Prostate gland (tissue), 2 donors: ENCODE measurements around the gene CD3G. TPM values are rescaled to one million over a fixed set of nuclear protein-coding genes. Genes with fewer than 3 reads are reported as not detected.

Experiments used
- DNase-seq: peaks from one replicate; pipeline ENCODE4 v3.0.0-alpha.2; 2019; ENCODE audit warnings: low spot score
- H3K27ac ChIP-seq, 2 donors: fragments of 200-600 bp; sonication (generic); 2 replicates each; pipeline ENCODE4 v1.5.1; 2017 to 2019
- H3K27me3 ChIP-seq: fragments of 200-600 bp; sonication (generic); replicated peaks from 2 replicates; pipeline ENCODE4 v1.5.1; 2019; ENCODE audit not compliant: insufficient read depth
- H3K36me3 ChIP-seq, 2 donors: fragments of 200-600 bp; sonication (generic); 1 replicate in 1 of 2; 2 replicates in 1 of 2; pipeline versions ENCODE4 v1.5.1 to v1.8.1; 2017 to 2019
- H3K4me1 ChIP-seq: fragments of 200-600 bp; sonication (generic); replicated peaks from 2 replicates; pipeline ENCODE4 v1.5.1; 2019
- H3K4me3 ChIP-seq, 2 donors: fragments of 200-600 bp; sonication (generic); 2 replicates each; pipeline ENCODE4 v1.5.1; 2017 to 2019
- H3K9me3 ChIP-seq: fragments of 200-600 bp; sonication (generic); 2 replicates; pipeline ENCODE4 v1.5.1; 2017
- CTCF ChIP-seq, 4 experiments: fragments of 200-600 bp in 2 of 4; fragments of 450-650 bp in 2 of 4; sonication (generic) in 2 of 4; IDR thresholded peaks; 1 replicate in 3 of 4; 2 replicates in 1 of 4; pipeline ENCODE4 v1.5.1; 2016 to 2019; ENCODE audit warnings: antibody characterized with exemption in 4 of 4, mild to moderate bottlenecking in 2 of 4, moderate library complexity in 2 of 4
- POLR2A ChIP-seq: fragments of 450-650 bp; IDR thresholded peaks from one replicate; pipeline ENCODE4 v1.6.1; 2016; ENCODE audit warnings: antibody characterized with exemption, mild to moderate bottlenecking
- POLR2AphosphoS5 ChIP-seq: sonication (generic); formaldehyde crosslinking; IDR thresholded peaks from one replicate; pipeline ENCODE4 v1.6.1; 2017; ENCODE audit warnings: antibody characterized with exemption
- WGBS: methylation state at CpG from one replicate; pipeline ENCODE4 v1.1.5; 2018; 5-methylcytosine and 5-hydroxymethylcytosine counted together
- intact Hi-C: fragments of 100-400 bp; cut with DNase I; formaldehyde crosslinking; loops from one replicate; pipeline ENCODE4 v1.14.2; 2022
- total RNA-seq, 2 donors: library from RNA; depleted of rRNA; stranded (reverse); fragments of >200 nt; gene quantifications; one replicate each; pipeline ENCODE4 v1.1.0, GENCODE V29; 2016

The CD3G gene
- total RNA-seq, 2 donors from 2014 or later: 1.2 to 1.7 TPM

DNA sequence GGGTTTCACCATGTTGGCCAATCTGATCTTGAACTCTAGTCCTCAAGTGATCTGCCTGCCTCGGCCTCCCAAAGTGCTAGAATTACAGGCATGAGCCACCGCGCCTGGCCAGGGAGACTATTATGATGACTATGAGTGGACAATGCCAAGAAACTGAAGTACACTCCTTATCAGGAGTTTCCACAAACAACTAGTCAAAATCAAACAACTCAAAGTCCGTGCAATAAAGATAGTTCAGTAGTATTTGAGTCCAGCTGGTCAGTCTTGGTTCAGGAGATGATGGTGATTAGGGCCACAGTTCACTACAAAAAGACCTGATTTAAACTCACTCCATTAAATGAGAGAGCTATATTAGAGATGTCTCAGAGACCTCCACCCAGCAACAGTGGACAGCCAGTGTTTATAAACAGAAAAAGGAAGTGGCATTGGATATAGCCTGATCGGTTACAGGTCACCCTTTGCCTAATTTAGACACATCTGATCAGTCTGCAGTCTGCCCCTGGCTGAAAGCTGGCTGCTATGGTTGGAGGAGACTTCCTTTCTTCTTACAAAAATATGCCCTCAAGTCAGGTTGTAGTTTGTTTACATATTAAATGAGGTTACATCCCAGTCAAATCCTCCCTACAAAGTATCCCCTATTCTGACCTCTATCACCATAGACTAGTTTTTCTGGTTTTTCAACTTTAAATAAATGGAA, 22.6 kb upstream of the CD3G start:
- no peaks in the 10 kb centered on the region for H3K4me1 ChIP-seq
- H3K4me3 ChIP-seq: no peak overlapping the region
- H3K36me3 ChIP-seq: no peaks in the 10 kb centered on the region
- H3K27me3 ChIP-seq: no peaks in the 10 kb centered on the region
- no peak for TF ChIP-seq CTCF (IDR thresholded peaks at IDR 0.05)
- TF ChIP-seq POLR2A: no peak
- TF ChIP-seq POLR2AphosphoS5: no peak
- 59% methylated on average over 5 of the region's 5 CpGs for WGBS
- H3K9me3 ChIP-seq: no peaks in the 10 kb centered on the region
- DNase-seq: no peak
- no peak overlapping the region for H3K27ac ChIP-seq
- intact Hi-C loops: no loop called here

DNA sequence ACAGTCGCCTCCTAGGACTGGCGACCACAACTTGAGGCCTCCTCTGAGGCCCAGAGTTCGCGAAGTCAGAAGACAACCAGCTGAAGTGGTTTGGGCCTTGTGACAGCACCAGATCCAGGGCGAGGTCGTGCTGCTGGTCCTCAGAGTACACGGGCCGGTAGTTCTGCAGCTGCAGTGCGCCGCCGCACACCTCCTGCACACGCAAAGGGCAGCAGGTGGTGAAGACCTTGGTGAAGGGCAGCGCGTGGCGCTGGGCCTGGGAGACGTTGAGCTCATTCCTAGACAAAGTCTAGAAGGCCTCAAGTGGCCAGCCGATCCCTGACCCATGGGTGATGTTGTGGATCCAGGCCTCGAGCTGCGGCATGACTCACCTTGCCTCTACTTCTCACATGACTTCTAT, 21.4 kb upstream of the CD3G start:
- whole genome bisulfite sequencing: 96% methylated on average over 19 of the region's 19 CpGs
- Histone ChIP-seq H3K9me3 (no peaks in the 10 kb centered on the region), H3K36me3 (no peaks in the 10 kb centered on the region), H3K27me3 (no peaks in the 10 kb centered on the region), H3K27ac (no peak overlapping the region), H3K4me3 (no peak overlapping the region), H3K4me1 (no peaks in the 10 kb centered on the region)
- no peak for DNase-seq
- intact Hi-C loops: no loop called here
- TF ChIP-seq POLR2AphosphoS5 (no peak), CTCF (IDR thresholded peaks at IDR 0.05) (no peak), POLR2A (no peak)

- Histone ChIP-seq H3K4me3 (no peak overlapping the region), H3K27ac (no peak overlapping the region), H3K27me3 (no peaks in the 10 kb centered on the region), H3K9me3 (no peaks in the 10 kb centered on the region), H3K36me3 (no peaks in the 10 kb centered on the region), H3K4me1 (no peaks in the 10 kb centered on the region)
- TF ChIP-seq POLR2AphosphoS5 (no peak), CTCF (IDR thresholded peaks at IDR 0.05) (no peak), POLR2A (no peak)
- DNase-seq: no peak
- intact Hi-C loops: no loop called here
Observed at GRCh38 chr11:118325283-118325682, 18.9 kb upstream of the CD3G start.

GRCh38 chr11:118328745-118329144, 15.4 kb upstream of the CD3G start:
- Histone ChIP-seq H3K27ac (no peak overlapping the region), H3K4me1 (no peaks in the 10 kb centered on the region), H3K4me3 (no peak overlapping the region), H3K9me3 (no peaks in the 10 kb centered on the region), H3K36me3 (no peaks in the 10 kb centered on the region), H3K27me3 (no peaks in the 10 kb centered on the region)
- TF ChIP-seq POLR2A (no peak), POLR2AphosphoS5 (no peak), CTCF (IDR thresholded peaks at IDR 0.05) (no peak)
- intact Hi-C loops: no loop called here
- DNase-seq: no peak

DNA sequence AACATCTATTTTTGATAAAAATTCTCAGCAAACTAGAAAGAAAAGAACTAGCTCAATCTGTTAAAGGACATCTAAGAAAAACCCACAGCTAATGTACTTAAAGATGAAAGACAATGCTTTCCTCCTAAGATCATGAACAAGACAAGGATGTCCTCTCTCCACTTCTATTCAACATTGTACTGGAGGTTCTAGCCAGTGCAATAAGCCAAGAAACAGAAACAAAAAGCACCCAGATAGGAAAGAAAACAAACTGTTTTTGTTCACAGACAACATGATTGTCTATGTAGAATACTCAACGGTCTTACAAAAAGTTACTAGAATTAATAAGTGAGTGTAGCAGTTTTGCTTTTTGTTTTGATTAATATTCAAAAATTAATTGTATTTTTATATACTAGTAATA, 9.4 kb upstream of the CD3G start:
- Histone ChIP-seq H3K4me1 (no peaks in the 10 kb centered on the region), H3K27ac (no peak overlapping the region), H3K27me3 (no peaks in the 10 kb centered on the region), H3K9me3 (no peaks in the 10 kb centered on the region), H3K4me3 (no peak overlapping the region), H3K36me3 (no peaks in the 10 kb centered on the region)
- TF ChIP-seq POLR2AphosphoS5: no peak
- no peak for TF ChIP-seq CTCF (IDR thresholded peaks at IDR 0.05)
- DNase-seq: no peak
- 81% methylated on average over 1 of the region's 1 CpG for WGBS
- intact Hi-C loops: no loop called here
